Neural cell (in vitro differentiated cells): ENCODE results near the gene LARGE1. TPM values are rescaled to one million over a fixed set of nuclear protein-coding genes. Genes with fewer than 3 reads are reported as not detected.

ENCODE experiments used
- H2AFZ ChIP-seq: fragments of 200-600, 300-800 bp; sonication (generic), shearing (Covaris generic); 2 replicates; pipeline ENCODE4 v1.6.0; 2014; ENCODE audit warnings: low read depth, mild to moderate bottlenecking, antibody characterized with exemption, low read length, moderate library complexity
- H3F3A ChIP-seq: fragments of 200-600 bp; shearing (Covaris generic); 2 replicates; pipeline ENCODE4 v1.6.1; 2016; ENCODE audit warnings: mild to moderate bottlenecking, moderate library complexity, mixed read lengths, antibody characterized with exemption, low read length; ENCODE audit not compliant: insufficient read depth, poor library complexity, severe bottlenecking
- H3K27ac ChIP-seq: fragments of 200-600, 300-800 bp; sonication (generic), shearing (Covaris generic); 2 replicates; pipeline ENCODE4 v1.5.1; 2014; ENCODE audit warnings: mild to moderate bottlenecking, low read length, moderate library complexity
- H3K27me3 ChIP-seq: fragments of 300-800, 200-600 bp; sonication (generic), shearing (Covaris generic); 2 replicates; pipeline ENCODE4 v1.6.0; 2014; ENCODE audit warnings: mild to moderate bottlenecking, low read depth, low read length, moderate library complexity; ENCODE audit not compliant: insufficient read depth
- H3K36me3 ChIP-seq: fragments of 300-800, 200-600 bp; sonication (generic), shearing (Covaris generic); 2 replicates; pipeline ENCODE4 v1.5.1; 2014; ENCODE audit warnings: mild to moderate bottlenecking, antibody characterized with exemption, low read length, moderate library complexity; ENCODE audit not compliant: insufficient read depth
- H3K4me2 ChIP-seq: fragments of 300-800, 200-600 bp; sonication (generic), shearing (Covaris generic); 2 replicates; pipeline ENCODE4 v1.6.0; 2014; ENCODE audit warnings: mild to moderate bottlenecking, low read length
- H3K4me3 ChIP-seq: fragments of 300-800, 200-600 bp; sonication (generic), shearing (Covaris generic); 2 replicates; pipeline ENCODE4 v1.5.1; 2014; ENCODE audit warnings: mild to moderate bottlenecking, low read length, moderate library complexity
- H3K79me2 ChIP-seq: fragments of 200-600 bp; shearing (Covaris generic); replicated peaks from 2 replicates; pipeline ENCODE4 v1.6.0; 2014; ENCODE audit warnings: mild to moderate bottlenecking, low read length, moderate library complexity; ENCODE audit not compliant: insufficient read depth
- H3K9ac ChIP-seq: fragments of 300-800, 200-600 bp; sonication (generic), shearing (Covaris generic); 2 replicates; pipeline ENCODE4 v1.6.1; 2016; ENCODE audit warnings: mild to moderate bottlenecking, low read length, mixed read lengths
- H3K9me2 ChIP-seq: fragments of 200-600 bp; shearing (Covaris generic); 2 replicates; pipeline ENCODE4 v1.6.1; 2016; ENCODE audit warnings: mild to moderate bottlenecking, low read length, mixed read lengths; ENCODE audit not compliant: insufficient read depth
- H3K9me3 ChIP-seq: fragments of 200-600, 300-800 bp; sonication (generic), shearing (Covaris generic); 2 replicates; pipeline ENCODE4 v1.6.1; 2016; ENCODE audit warnings: mild to moderate bottlenecking, mixed run types, low read length, moderate library complexity, mixed read lengths
- H4K20me1 ChIP-seq: fragments of 200-600 bp; shearing (Covaris generic); 2 replicates; pipeline ENCODE4 v1.6.1; 2016; ENCODE audit warnings: mild to moderate bottlenecking, mixed run types; ENCODE audit not compliant: insufficient read depth
- EP300 ChIP-seq: fragments of 450-650 bp; conservative IDR thresholded peaks from 2 replicates; pipeline ENCODE4 v1.6.1; 2014; ENCODE audit warnings: antibody characterized with exemption, mild to moderate bottlenecking, moderate library complexity; ENCODE audit not compliant: poor library complexity, severe bottlenecking
- EZH2 ChIP-seq: fragments of 200-600, 300-800 bp; shearing (Covaris generic), sonication (generic); IDR thresholded peaks from 2 replicates; pipeline ENCODE4 v1.6.1; 2014; ENCODE audit warnings: antibody characterized with exemption, low read length, borderline replicate concordance, mild to moderate bottlenecking; ENCODE audit not compliant: insufficient read depth, poor library complexity, severe bottlenecking
- MXI1 ChIP-seq: fragments of 450-650 bp; conservative IDR thresholded peaks from 2 replicates; pipeline ENCODE4 v1.6.1; 2014; ENCODE audit warnings: antibody characterized with exemption, mild to moderate bottlenecking; ENCODE audit not compliant: poor library complexity, severe bottlenecking
- POLR2AphosphoS5 ChIP-seq: IDR thresholded peaks from 2 replicates; pipeline ENCODE4 v1.6.1; 2012
- RAD21 ChIP-seq: fragments of 450-650 bp; conservative IDR thresholded peaks from 2 replicates; pipeline ENCODE4 v1.6.1; 2014; ENCODE audit warnings: antibody characterized with exemption, mild to moderate bottlenecking, moderate library complexity
- SMC3 ChIP-seq: fragments of 450-650 bp; conservative IDR thresholded peaks from 2 replicates; pipeline ENCODE4 v1.6.1; 2014; ENCODE audit warnings: antibody characterized with exemption, mild to moderate bottlenecking, moderate library complexity; ENCODE audit not compliant: poor library complexity
- TAF1 ChIP-seq: IDR thresholded peaks from 2 replicates; pipeline ENCODE4 v1.6.1; 2012; ENCODE audit warnings: low read depth
- polyA plus RNA-seq: library from polyadenylated mRNA; depleted of rRNA; stranded (reverse); fragments of >200 nt; gene quantifications from 2 replicates; pipeline ENCODE4 v1.2.3, GENCODE V29; 2014
- TF ChIP-seq, protein P1 (sequence below): fragments of 450-650 bp; IDR thresholded peaks from 2 replicates; pipeline ENCODE4 v1.5.1; 2014; ENCODE audit warnings: antibody characterized with exemption, mild to moderate bottlenecking, moderate library complexity; ENCODE audit not compliant: poor library complexity, severe bottlenecking
- TF ChIP-seq, protein P2 (sequence below): IDR thresholded peaks from 2 replicates; pipeline ENCODE4 v1.6.1; 2012; ENCODE audit warnings: borderline replicate concordance

The LARGE1 gene
- polyA plus RNA-seq, 1 donor from 2014 or later, result 27.5 TPM

DNA sequence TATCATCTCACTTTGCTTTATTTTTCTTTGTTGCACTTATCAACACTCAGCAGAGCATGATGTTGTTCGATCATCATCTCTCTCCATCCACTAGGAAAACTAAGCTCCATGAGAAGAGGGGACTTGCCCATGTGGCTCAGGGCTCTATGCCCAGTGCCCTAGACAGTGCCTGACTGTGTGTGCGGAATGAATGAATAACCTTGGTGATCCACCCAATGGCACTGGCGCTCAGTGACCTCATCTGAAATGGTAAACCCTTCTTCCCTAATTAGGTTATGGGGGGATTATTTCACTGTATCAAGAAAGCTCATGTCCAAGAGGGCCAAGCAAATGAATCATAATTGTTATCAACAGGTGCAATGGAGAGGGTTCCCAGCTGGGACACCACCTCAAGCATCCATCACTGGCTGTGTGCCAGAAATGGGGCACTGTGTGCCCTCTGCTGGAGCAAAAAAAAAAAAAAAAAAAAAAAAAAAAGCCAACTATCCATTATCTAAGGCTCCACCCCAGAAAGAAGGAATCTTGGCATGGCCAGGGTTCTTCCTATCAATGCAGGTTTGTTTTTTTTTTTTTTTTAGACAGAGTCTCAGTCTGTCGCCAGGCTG lies 172.6 kb downstream of the LARGE1 start:
- Histone ChIP-seq H3F3A (no peaks in the 10 kb centered on the region), H3K9me3 (no peaks in the 10 kb centered on the region), H3K27me3 (no peaks in the 10 kb centered on the region), H3K79me2 (no peaks in the 10 kb centered on the region), H3K9ac (no peak overlapping the region), H2AFZ (no peak overlapping the region), H3K4me2 (no peak overlapping the region), H3K4me3 (no peak overlapping the region), H4K20me1 (no peaks in the 10 kb centered on the region), H3K27ac (no peak overlapping the region), H3K9me2 (no peaks in the 10 kb centered on the region), H3K36me3 (no peaks in the 10 kb centered on the region)
- TF ChIP-seq TAF1 (no peak), SMC3 (no peak), POLR2AphosphoS5 (no peak), RAD21 (no peak), MXI1 (no peak), EZH2 (no peak)
- TF ChIP-seq, protein P1, sequence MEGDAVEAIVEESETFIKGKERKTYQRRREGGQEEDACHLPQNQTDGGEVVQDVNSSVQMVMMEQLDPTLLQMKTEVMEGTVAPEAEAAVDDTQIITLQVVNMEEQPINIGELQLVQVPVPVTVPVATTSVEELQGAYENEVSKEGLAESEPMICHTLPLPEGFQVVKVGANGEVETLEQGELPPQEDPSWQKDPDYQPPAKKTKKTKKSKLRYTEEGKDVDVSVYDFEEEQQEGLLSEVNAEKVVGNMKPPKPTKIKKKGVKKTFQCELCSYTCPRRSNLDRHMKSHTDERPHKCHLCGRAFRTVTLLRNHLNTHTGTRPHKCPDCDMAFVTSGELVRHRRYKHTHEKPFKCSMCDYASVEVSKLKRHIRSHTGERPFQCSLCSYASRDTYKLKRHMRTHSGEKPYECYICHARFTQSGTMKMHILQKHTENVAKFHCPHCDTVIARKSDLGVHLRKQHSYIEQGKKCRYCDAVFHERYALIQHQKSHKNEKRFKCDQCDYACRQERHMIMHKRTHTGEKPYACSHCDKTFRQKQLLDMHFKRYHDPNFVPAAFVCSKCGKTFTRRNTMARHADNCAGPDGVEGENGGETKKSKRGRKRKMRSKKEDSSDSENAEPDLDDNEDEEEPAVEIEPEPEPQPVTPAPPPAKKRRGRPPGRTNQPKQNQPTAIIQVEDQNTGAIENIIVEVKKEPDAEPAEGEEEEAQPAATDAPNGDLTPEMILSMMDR, result no peak

DNA sequence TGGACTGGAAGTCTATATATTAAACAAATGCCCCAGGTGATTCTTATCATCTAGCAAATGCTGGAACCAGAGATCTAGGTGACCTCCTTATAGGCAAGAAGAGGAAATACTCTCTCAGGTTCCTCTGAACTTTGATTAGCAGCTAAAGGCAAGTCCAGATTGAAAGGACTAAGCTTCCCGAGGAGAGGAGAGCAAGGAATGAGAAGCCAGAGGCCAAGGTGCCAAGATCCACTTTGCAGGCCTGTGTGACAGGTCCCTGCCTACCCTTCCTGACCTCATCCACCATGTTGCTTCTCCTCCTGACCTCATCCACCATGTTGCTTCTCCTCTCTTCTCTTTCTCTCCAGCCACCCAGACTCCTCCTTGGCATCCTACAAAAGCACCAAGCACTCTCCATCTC lies 173.2 kb downstream of the LARGE1 start:
- Histone ChIP-seq H3K36me3 (no peaks in the 10 kb centered on the region), H4K20me1 (no peaks in the 10 kb centered on the region), H3K27ac (no peak overlapping the region), H3K9me3 (no peaks in the 10 kb centered on the region), H2AFZ (no peak overlapping the region), H3K9ac (no peak overlapping the region), H3K4me2 (no peak overlapping the region), H3K27me3 (no peaks in the 10 kb centered on the region), H3K79me2 (no peaks in the 10 kb centered on the region), H3K9me2 (no peaks in the 10 kb centered on the region), H3K4me3 (no peak overlapping the region), H3F3A (no peaks in the 10 kb centered on the region)
- TF ChIP-seq EZH2, result no peak
- no peak for TF ChIP-seq SMC3
- TF ChIP-seq EP300, result no peak
- no peak for TF ChIP-seq TAF1
- no peak for TF ChIP-seq RAD21
- TF ChIP-seq, protein P2, sequence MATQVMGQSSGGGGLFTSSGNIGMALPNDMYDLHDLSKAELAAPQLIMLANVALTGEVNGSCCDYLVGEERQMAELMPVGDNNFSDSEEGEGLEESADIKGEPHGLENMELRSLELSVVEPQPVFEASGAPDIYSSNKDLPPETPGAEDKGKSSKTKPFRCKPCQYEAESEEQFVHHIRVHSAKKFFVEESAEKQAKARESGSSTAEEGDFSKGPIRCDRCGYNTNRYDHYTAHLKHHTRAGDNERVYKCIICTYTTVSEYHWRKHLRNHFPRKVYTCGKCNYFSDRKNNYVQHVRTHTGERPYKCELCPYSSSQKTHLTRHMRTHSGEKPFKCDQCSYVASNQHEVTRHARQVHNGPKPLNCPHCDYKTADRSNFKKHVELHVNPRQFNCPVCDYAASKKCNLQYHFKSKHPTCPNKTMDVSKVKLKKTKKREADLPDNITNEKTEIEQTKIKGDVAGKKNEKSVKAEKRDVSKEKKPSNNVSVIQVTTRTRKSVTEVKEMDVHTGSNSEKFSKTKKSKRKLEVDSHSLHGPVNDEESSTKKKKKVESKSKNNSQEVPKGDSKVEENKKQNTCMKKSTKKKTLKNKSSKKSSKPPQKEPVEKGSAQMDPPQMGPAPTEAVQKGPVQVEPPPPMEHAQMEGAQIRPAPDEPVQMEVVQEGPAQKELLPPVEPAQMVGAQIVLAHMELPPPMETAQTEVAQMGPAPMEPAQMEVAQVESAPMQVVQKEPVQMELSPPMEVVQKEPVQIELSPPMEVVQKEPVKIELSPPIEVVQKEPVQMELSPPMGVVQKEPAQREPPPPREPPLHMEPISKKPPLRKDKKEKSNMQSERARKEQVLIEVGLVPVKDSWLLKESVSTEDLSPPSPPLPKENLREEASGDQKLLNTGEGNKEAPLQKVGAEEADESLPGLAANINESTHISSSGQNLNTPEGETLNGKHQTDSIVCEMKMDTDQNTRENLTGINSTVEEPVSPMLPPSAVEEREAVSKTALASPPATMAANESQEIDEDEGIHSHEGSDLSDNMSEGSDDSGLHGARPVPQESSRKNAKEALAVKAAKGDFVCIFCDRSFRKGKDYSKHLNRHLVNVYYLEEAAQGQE, result no peak
- TF ChIP-seq POLR2AphosphoS5, result no peak
- TF ChIP-seq MXI1, result no peak
- TF ChIP-seq, protein P1, result no peak
